K562 (cell line): ENCODE measurements around the gene PRPSAP1. TPM values are rescaled to one million over a fixed set of nuclear protein-coding genes. Genes with fewer than 3 reads are reported as not detected.

Experiments
- ATAC-seq: fragments of 200-7000 bp; cut with Tn5 transposase; 3 replicates; pipeline ENCODE4 v1.9.1; 2020; ENCODE audit warnings: moderate library complexity
- BruUV-seq: library from RNA; stranded (reverse); fragments of 400-500 nt; replicated peaks from 2 replicates; lab custom pipeline; 2021; lab: Mats Ljungman, UMichigan
- CTCF ChIA-PET: fragments of 300-600 bp; formaldehyde crosslinking; extraction: SDS; loops from one replicate; lab custom pipeline; 2021; ENCODE audit warnings: low intra/inter-chr PET ratio; lab: Yijun Ruan, JAX
- POLR2A ChIA-PET: fragments of 300-600, 350-650 bp; sonication (Branson Sonifier 250); formaldehyde crosslinking; extraction: SDS; loops from one replicate; lab custom pipeline; 2021; ENCODE audit warnings: antibody characterized with exemption, inconsistent platforms; lab: Yijun Ruan, JAX
- DNase-seq, 4 experiments: peaks; one replicate each; pipeline versions ENCODE4 v3.0.0 to v3.0.0-alpha.2; 2011 to 2018; ENCODE audit warnings: low spot score in 3 of 4, mixed read lengths in 3 of 4; ENCODE audit errors: extremely low read depth in 1 of 4
- FAIRE-seq: peaks from 2 replicates; lab custom pipeline; 2011; peaks lifted over from hg19 to GRCh38; lab: Jason Lieb, UNC
- H2AFZ ChIP-seq: 2 replicates; pipeline ENCODE4 v1.6.0; 2011; ENCODE audit warnings: low read depth, low read length, control low read depth, inconsistent platforms
- H3K27ac ChIP-seq: fragments of 200-600 bp; 3 replicates; pipeline ENCODE4 v1.8.0; 2011; ENCODE audit warnings: low read depth, mild to moderate bottlenecking, control low read depth, inconsistent platforms, low read length, moderate library complexity, mixed read lengths; ENCODE audit errors: extremely low read depth
- H3K27me3 ChIP-seq, 2 experiments: fragments of 300-600 bp in 1 of 2; 2 replicates in 1 of 2; 3 replicates in 1 of 2; pipeline versions ENCODE4 v1.6.0 to v1.8.0; 2011; ENCODE audit warnings: inconsistent platforms in 2 of 2, low read length in 2 of 2, mild to moderate bottlenecking in 1 of 2, mixed read lengths in 1 of 2, moderate library complexity in 1 of 2; ENCODE audit not compliant: control insufficient read depth in 2 of 2, insufficient read depth in 2 of 2
- H3K36me3 ChIP-seq: fragments of 300-600 bp; 3 replicates; pipeline ENCODE4 v1.8.0; 2011; ENCODE audit warnings: mild to moderate bottlenecking, low read length, inconsistent platforms; ENCODE audit not compliant: control insufficient read depth, insufficient read depth
- H3K4me1 ChIP-seq, 2 experiments: fragments of 200-600 bp in 1 of 2; replicated peaks in 1 of 2; 2 replicates in 1 of 2; 3 replicates in 1 of 2; pipeline versions ENCODE4 v1.5.1 to v1.8.0; 2011; ENCODE audit warnings: inconsistent platforms in 2 of 2, low read length in 2 of 2, mild to moderate bottlenecking in 1 of 2, mixed read lengths in 1 of 2, moderate library complexity in 1 of 2; ENCODE audit not compliant: control insufficient read depth in 2 of 2, insufficient read depth in 2 of 2
- H3K4me2 ChIP-seq: 2 replicates; pipeline ENCODE4 v1.6.1; 2011; ENCODE audit warnings: low read length, control low read depth, inconsistent platforms, mixed read lengths; ENCODE audit not compliant: insufficient read depth
- H3K4me3 ChIP-seq: fragments of 200-600 bp; sonication (generic), shearing (Covaris generic); 2 replicates; pipeline ENCODE4 v1.5.1; 2016; ENCODE audit warnings: control low read depth, inconsistent platforms
- H3K79me2 ChIP-seq: fragments of 200-600 bp; 3 replicates; pipeline ENCODE4 v1.8.0; 2011; ENCODE audit warnings: low read length, inconsistent platforms; ENCODE audit not compliant: control insufficient read depth, insufficient read depth
- H3K9ac ChIP-seq, 2 experiments: 2 replicates each; pipeline versions ENCODE4 v1.6.0 to v1.6.1; 2011; ENCODE audit warnings: low read depth in 2 of 2, low read length in 2 of 2, control low read depth in 1 of 2, inconsistent platforms in 1 of 2, mild to moderate bottlenecking in 1 of 2, mixed read lengths in 1 of 2; ENCODE audit not compliant: insufficient read depth in 1 of 2
- H3K9me1 ChIP-seq: one replicate; pipeline ENCODE4 v1.6.0; 2011; ENCODE audit warnings: inconsistent platforms, mild to moderate bottlenecking, low read length, moderate library complexity; ENCODE audit not compliant: control insufficient read depth, insufficient read depth
- H3K9me3 ChIP-seq: replicated peaks from 2 replicates; pipeline ENCODE4 v1.5.1; 2011; ENCODE audit warnings: low read depth, low read length, inconsistent platforms; ENCODE audit not compliant: control insufficient read depth, insufficient read depth
- H4K20me1 ChIP-seq: replicated peaks from 2 replicates; pipeline ENCODE4 v1.6.1; 2011; ENCODE audit warnings: low read length, inconsistent platforms, mixed read lengths; ENCODE audit not compliant: control insufficient read depth, insufficient read depth
- NR0B1 ChIP-seq: fragments of 450-650 bp; IDR thresholded peaks from one replicate; pipeline ENCODE4 v1.6.1; 2018; ENCODE audit warnings: mild to moderate bottlenecking, moderate library complexity; ENCODE audit not compliant: partially characterized antibody
- POLR2G ChIP-seq: fragments of 200-400 bp; formaldehyde crosslinking; IDR thresholded peaks from 2 replicates; pipeline ENCODE4 v1.6.1; 2017; ENCODE audit warnings: low read depth, mild to moderate bottlenecking, antibody characterized with exemption, low read length, moderate library complexity
- WGBS: fragments of 100-300 bp; shearing (Covaris generic); methylation state at CpG from one replicate; pipeline ENCODE4 v1.1.6; 2016; ENCODE audit warnings: low coverage, mixed read lengths; ENCODE audit not compliant: insufficient coverage; ENCODE audit errors: missing lambda C conversion rate; 5-methylcytosine and 5-hydroxymethylcytosine counted together
- in situ Hi-C: fragments of 300-500 bp; cut with MboI; formaldehyde crosslinking; loops from 4 replicates; pipeline ENCODE4 v1.15.0; 2018; ENCODE audit warnings: inconsistent platforms, mixed read lengths
- intact Hi-C: fragments of 100-400 bp; cut with micrococcal nuclease; formaldehyde crosslinking; loops from 2 replicates; pipeline ENCODE4 v1.14.2; 2022
- polyA plus RNA-seq, 8 experiments: library from polyadenylated mRNA; depleted of rRNA in 4 of 8; stranded (reverse) in 5 of 8; unstranded in 3 of 8; fragments of >200 nt; fragmentation: Nextera tagmentation in 2 of 8; fragmentation: Illumina TruSeq in 1 of 8; extraction: Ambion mirVana in 2 of 8; extraction: Trizol in 1 of 8; gene quantifications; 2 replicates each; pipeline versions ENCODE4 v1.2.1 to v1.2.3, GENCODE V29; 2011 to 2014; ENCODE audit warnings: inconsistent platforms in 1 of 8, missing spikeins in 1 of 8
- total RNA-seq, 7 experiments: library from RNA; depleted of rRNA in 6 of 7; stranded (reverse); fragments of >200 nt in 6 of 7; fragmentation: Illumina TruSeq in 2 of 7; extraction: Trizol in 2 of 7; gene quantifications; 2 replicates each; pipeline versions ENCODE4 v1.2.1 to v1.2.3, GENCODE V29; 2011 to 2021; ENCODE audit warnings: low replicate concordance in 1 of 7

Gene PRPSAP1
- total and polyA plus RNA-seq, 9 of the 15 experiments (the other 6 are each of a cell fraction or from before 2014, with no cell fraction given): 21.9 to 77.1 (median 40.8) TPM

GRCh38 chr17:76399175-76400172, 45.8 kb upstream of the PRPSAP1 start:
- 0 out of 3 replicates have a peak, but pooled peaks cover 2% of the 10 kb centered on the region for H3K79me2 ChIP-seq
- intact Hi-C loops (loop anchor here (2.0 kb wide), 2 partner anchors 35 to 59 kb away; no protein-coding TSS in a partner anchor), in situ Hi-C loops (loop anchor here (5.0 kb wide), 2 partner anchors 58 to 97 kb away; no protein-coding TSS in a partner anchor)
- no peaks in the 10 kb centered on the region for H3K9me3 ChIP-seq
- no peak overlapping the region; a peak in 1 of 4 replicates for H3K9ac ChIP-seq
- POLR2A ChIA-PET: interaction anchor here (0.6 to 2.4 kb wide), 3 partner anchors 11 to 179 kb away, joined by 3 to 13 read pairs (median 3); no protein-coding TSS in a partner anchor
- no peak overlapping the region for H3K27ac ChIP-seq
- FAIRE-seq (no peak), DNase-seq (no peak), ATAC-seq (no peak)
- no peak for TF ChIP-seq NR0B1
- TF ChIP-seq POLR2G: peak; percentile 27; the same call in 1 of the 2 replicates
- peaks cover 0 to 9% of the 10 kb centered on the region in 2 experiments; a peak in 2 of 5 replicates for H3K4me1 ChIP-seq
- H3K4me3 ChIP-seq: no peak overlapping the region
- H4K20me1 ChIP-seq: peaks cover 23% of the 10 kb centered on the region
- no peak overlapping the region for H3K4me2 ChIP-seq
- CTCF ChIA-PET: interaction anchor here (0.6 to 3.8 kb wide), 2 partner anchors 96 to 523 kb away, joined by 3 to 38 read pairs; no protein-coding TSS in a partner anchor
- H3K27me3 ChIP-seq: no peaks in the 10 kb centered on the region
- H2AFZ ChIP-seq: no peak overlapping the region
- BruUV-seq: TSS peak; percentile 30
- peaks cover 89% of the 10 kb centered on the region for H3K36me3 ChIP-seq
- H3K9me1 ChIP-seq: no peaks in the 10 kb centered on the region
- WGBS: 88% methylated on average over 31 of the region's 33 CpGs
